Naive B cell (primary cell): ENCODE results near the gene DCAF4L1. TPM values are rescaled to one million over a fixed set of nuclear protein-coding genes. Genes with fewer than 3 reads are reported as not detected.
A peak's percentile ranks its signal among the peaks of the same experiment; 100 is the strongest.

ENCODE experiments used
- ATAC-seq, 2 donors: fragments of 150-1000 bp; cut with Tn5 transposase; 2 replicates each; pipeline ENCODE4 v1.10.0; 2021; ENCODE audit warnings: low read depth in 2 of 2, mild to moderate bottlenecking in 2 of 2, moderate library complexity in 2 of 2
- DNase-seq: peaks from one replicate; pipeline ENCODE4 v3.0.0; 2022
- H3K27ac Mint-ChIP-seq, 6 donors: one replicate each; pipeline ENCODE4 v1.8.0; 2020 to 2022; ENCODE audit warnings: mild to moderate bottlenecking in 6 of 6, mixed read lengths in 6 of 6, moderate library complexity in 5 of 6, inconsistent platforms in 2 of 6
- H3K27me3 Mint-ChIP-seq, 3 donors: one replicate each; pipeline ENCODE4 v1.8.0; 2021 to 2022; ENCODE audit warnings: mixed read lengths in 3 of 3, mild to moderate bottlenecking in 1 of 3
- H3K36me3 Mint-ChIP-seq, 2 donors: one replicate each; pipeline ENCODE4 v1.8.0; 2020 to 2022; ENCODE audit warnings: mixed read lengths in 2 of 2, inconsistent platforms in 1 of 2, mild to moderate bottlenecking in 1 of 2
- H3K4me1 Mint-ChIP-seq, 3 donors: one replicate each; pipeline ENCODE4 v1.8.0; 2020 to 2022; ENCODE audit warnings: mixed read lengths in 3 of 3, inconsistent platforms in 1 of 3, mild to moderate bottlenecking in 1 of 3, moderate library complexity in 1 of 3
- H3K4me3 Mint-ChIP-seq, 8 donors: one replicate each; pipeline ENCODE4 v1.8.0; 2020 to 2022; ENCODE audit warnings: mild to moderate bottlenecking in 8 of 8, mixed read lengths in 8 of 8, moderate library complexity in 8 of 8, inconsistent platforms in 2 of 8
- H3K9me3 Mint-ChIP-seq, 7 donors: one replicate each; pipeline ENCODE4 v1.8.0; 2020 to 2022; ENCODE audit warnings: mixed read lengths in 7 of 7, mild to moderate bottlenecking in 5 of 7, inconsistent platforms in 2 of 7, moderate library complexity in 1 of 7
- polyA plus RNA-seq, 6 donors: library from polyadenylated mRNA; unstranded; fragments of 300-500 nt; fragmentation: Illumina TruSeq; gene quantifications; one replicate each; pipeline ENCODE4 v1.2.3, GENCODE V29; 2021; ENCODE audit warnings: low read depth in 6 of 6

DCAF4L1 gene, protein sequence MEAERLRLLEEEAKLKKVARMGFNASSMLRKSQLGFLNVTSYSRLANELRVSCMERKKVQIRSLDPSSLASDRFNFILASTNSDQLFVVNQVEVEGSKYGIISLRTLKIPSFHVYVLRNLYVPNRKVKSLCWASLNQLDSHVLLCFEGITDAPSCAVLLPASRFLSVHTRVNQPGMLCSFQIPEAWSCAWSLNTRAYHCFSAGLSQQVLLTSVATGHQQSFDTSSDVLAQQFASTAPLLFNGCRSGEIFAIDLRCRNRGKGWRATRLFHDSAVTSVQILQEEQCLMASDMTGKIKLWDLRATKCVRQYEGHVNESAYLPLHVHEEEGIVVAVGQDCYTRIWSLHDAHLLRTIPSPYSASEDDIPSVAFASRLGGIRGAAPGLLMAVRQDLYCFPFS
- polyA plus RNA-seq = under 1 TPM in 1 of 6 donors, not detected in 5; 0.08 TPM

DNA sequence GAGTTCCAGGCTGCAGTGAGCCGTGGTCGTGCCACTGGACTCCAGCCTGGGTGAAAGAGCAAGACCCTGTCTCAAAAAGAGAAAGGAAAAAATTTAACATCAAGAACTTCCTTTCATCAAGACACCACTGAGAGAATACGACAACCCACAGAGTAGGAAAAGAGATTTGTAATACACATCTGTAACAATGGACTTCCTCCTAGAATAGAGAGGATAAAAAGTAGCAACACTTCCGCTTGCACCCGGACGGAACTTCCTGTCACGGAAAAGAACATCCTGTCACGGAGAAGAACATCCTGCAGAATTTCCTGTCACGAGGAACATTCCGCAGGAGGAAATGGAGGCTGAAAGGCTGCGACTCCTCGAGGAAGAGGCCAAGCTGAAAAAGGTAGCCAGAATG lies at the start of gene DCAF4L1:
Gene DCAF4L1 (plus strand): TSS at position 301 of the 400 bp plus-strand sequence. CDS start 37 bp downstream, at position 338.
- H3K9me3 Mint-ChIP-seq = no peaks in the 10 kb centered on the region
- H3K36me3 Mint-ChIP-seq = no peaks in the 10 kb centered on the region
- H3K27ac Mint-ChIP-seq = peak within 1 kb of the TSS in 1 of 6 donors; percentile 37
- H3K4me3 Mint-ChIP-seq = no peak within 1 kb of the TSS
- ATAC-seq = no peak
- H3K27me3 Mint-ChIP-seq = peaks cover 0 to 9% (median 6%) of the 10 kb centered on the region in 3 donors
- no peak for DNase-seq
- H3K4me1 Mint-ChIP-seq = no peaks in the 10 kb centered on the region

DNA sequence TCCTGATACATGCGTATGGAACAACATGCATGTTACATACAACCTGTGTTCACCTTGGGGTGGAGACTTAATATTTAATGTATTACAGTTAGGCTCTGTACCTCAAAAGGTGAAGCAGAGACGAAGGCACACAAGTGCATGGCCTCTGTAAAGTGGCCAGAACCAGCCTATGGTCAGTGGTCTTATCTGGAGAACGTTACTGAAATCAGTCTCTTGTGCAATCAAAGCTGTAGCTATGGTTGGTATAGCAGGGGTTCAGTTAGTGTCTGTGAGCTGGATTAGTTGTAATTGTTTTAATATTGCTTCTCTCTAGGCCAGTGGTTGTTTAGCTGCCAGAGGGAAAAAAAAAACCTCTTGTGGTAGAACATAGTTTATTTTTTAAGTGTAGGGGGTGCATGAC lies 48.6 kb upstream of the DCAF4L1 start:
- peaks cover 0 to 11% (median 6%) of the 10 kb centered on the region in 3 donors for H3K27me3 Mint-ChIP-seq
- no peak for ATAC-seq
- H3K27ac Mint-ChIP-seq = no peak overlapping the region
- H3K9me3 Mint-ChIP-seq = peaks cover 0 to 2% (median 0%) of the 10 kb centered on the region in 7 donors
- peaks cover 0 to 9% of the 10 kb centered on the region in 2 donors for H3K36me3 Mint-ChIP-seq
- peak overlapping the region in 1 of 8 donors; percentile 95 for H3K4me3 Mint-ChIP-seq
- peaks cover 27 to 33% (median 31%) of the 10 kb centered on the region in 3 donors for H3K4me1 Mint-ChIP-seq
- DNase-seq = no peak

DNA sequence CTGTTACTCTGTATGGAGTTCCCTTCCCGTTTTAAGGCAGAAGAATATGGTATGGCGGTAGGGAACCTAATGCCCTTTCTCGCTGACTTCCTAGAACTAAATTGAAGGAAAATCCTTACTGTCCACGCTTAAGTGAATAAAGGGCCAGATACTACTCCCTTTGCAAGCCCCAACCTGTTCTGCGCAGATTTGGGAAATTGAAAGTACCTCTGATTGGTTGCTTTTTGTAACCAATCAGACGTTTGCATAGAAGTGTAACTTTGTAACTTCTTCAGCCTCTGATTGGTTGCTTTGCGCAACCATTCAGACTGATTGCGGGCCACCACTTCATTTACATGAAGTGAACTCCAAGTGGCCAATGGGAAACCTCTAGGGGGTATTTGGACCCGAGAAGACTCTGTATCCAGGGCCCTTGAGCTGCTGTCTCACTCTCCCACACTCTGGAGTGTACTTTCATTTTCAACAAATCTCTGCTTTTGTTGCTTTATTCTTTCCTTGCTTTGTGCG lies 47.5 kb upstream of the DCAF4L1 start:
- DNase-seq (no peak), ATAC-seq (no peak)
- peaks cover 0 to 4% (median 0%) of the 10 kb centered on the region in 3 donors for H3K27me3 Mint-ChIP-seq
- H3K9me3 Mint-ChIP-seq = peaks cover 0 to 2% (median 0%) of the 10 kb centered on the region in 7 donors
- peak overlapping the region in 2 of 6 donors; percentile 72 to 88 for H3K27ac Mint-ChIP-seq
- peaks cover 27 to 33% (median 32%) of the 10 kb centered on the region in 3 donors for H3K4me1 Mint-ChIP-seq
- H3K4me3 Mint-ChIP-seq = peak overlapping the region; percentile 92 to 98 (median 96)
- H3K36me3 Mint-ChIP-seq = peaks cover 0 to 9% of the 10 kb centered on the region in 2 donors

DNA sequence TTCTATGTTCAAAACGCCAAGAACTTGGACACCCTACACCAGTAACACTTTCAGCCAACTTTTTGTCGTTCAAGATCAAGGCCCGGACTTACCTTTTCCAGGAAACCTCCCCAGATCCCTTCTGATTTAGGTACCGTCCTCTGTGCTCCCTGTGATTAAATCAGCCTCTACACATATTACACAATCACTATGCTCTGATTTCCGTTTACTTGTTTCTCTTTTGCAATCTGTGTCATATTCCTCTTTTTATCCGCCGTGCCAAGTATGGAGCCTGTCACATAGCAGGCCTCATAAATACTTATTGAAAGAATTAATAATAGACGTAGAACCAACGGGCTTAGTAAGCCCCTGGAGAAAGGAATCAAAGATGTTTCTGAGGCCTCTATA lies 47.0 kb upstream of the DCAF4L1 start:
- Mint-ChIP-seq H3K27ac (peak overlapping the region in 5 of 6 donors; percentile 49 to 96 (median 88)), H3K9me3 (peaks cover 0 to 2% (median 0%) of the 10 kb centered on the region in 7 donors), H3K4me1 (peaks cover 27 to 33% (median 32%) of the 10 kb centered on the region in 3 donors), H3K36me3 (peaks cover 2 to 9% of the 10 kb centered on the region in 2 donors), H3K4me3 (peak overlapping the region; percentile 92 to 98 (median 96)), H3K27me3 (peaks cover 0 to 4% (median 0%) of the 10 kb centered on the region in 3 donors)
- DNase-seq (no peak), ATAC-seq (no peak)

DNA sequence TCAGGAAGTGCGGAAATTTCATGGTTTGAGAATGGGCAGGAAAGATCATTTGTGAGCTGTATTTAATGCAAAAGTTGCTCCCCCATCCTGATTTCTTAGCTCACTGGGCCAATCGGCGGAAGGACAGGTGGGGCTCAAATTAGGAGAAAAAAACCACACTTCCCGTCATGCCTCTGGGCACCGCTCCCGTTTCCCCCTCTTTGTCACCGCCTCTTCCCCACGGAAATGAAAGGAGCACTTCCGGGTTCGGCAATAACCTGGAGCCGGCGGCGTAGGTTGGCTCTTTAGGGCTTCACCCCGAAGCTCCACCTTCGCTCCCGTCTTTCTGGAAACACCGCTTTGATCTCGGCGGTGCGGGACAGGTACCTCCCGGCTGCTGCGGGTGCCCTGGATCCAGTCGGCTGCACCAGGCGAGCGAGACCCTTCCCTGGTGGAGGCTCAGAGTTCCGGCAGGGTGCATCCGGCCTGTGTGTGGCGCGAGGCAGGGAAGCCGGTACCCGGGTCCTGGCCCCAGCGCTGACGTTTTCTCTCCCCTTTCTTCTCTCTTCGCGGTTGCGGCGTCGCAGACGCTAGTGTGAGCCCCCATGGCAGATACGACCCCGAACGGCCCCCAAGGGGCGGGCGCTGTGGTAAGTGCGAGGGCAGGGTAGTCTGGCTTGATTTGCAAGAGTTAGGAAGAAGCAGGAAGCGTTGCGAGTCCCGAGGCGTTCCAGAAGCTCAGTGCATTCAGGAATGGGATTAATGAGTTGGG lies 46.5 kb upstream of the DCAF4L1 start, which contains the start of gene TMEM33:
Gene TMEM33 (plus strand): TSS at position 529 of the 751 bp plus-strand sequence. CDS start 56 bp downstream, at position 585.
- Mint-ChIP-seq H3K9me3 (peaks cover 0 to 2% (median 0%) of the 10 kb centered on the region in 7 donors), H3K27me3 (peaks cover 0 to 4% (median 0%) of the 10 kb centered on the region in 3 donors), H3K4me1 (peaks cover 31 to 33% (median 32%) of the 10 kb centered on the region in 3 donors), H3K27ac (peak within 1 kb of the TSS; percentile 49 to 96 (median 90)), H3K36me3 (peaks cover 6 to 9% of the 10 kb centered on the region in 2 donors), H3K4me3 (peak within 1 kb of the TSS; percentile 92 to 98 (median 96))
- ATAC-seq (peak; percentile 82 to 88), DNase-seq (peak; percentile 55)

DNA sequence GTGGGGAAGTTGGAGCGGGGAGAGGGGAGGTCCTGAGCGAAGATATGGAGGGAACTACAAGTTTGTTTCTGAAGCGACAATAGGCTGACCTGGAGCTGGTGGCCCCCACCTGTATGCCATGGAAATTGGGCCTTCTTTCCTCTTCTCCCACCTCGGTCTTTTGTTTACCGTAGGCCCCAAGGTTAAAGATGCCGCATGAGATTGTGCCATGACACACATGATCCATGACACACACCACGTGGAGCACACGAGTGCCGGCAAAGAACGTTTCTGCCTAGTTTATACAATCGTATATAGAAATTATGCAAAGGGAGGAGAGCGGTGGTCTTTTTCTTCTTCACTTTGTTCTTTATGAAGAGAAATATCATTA lies 45.9 kb upstream of the DCAF4L1 start:
- DNase-seq = no peak
- Mint-ChIP-seq H3K4me3 (peak overlapping the region; percentile 92 to 98 (median 96)), H3K27ac (peak overlapping the region; percentile 35 to 96 (median 90)), H3K4me1 (peaks cover 31 to 33% (median 32%) of the 10 kb centered on the region in 3 donors), H3K36me3 (peaks cover 6 to 9% of the 10 kb centered on the region in 2 donors), H3K9me3 (peaks cover 0 to 2% (median 0%) of the 10 kb centered on the region in 7 donors), H3K27me3 (peaks cover 0 to 4% (median 0%) of the 10 kb centered on the region in 3 donors)
- peak; percentile 19 to 28 for ATAC-seq

DNA sequence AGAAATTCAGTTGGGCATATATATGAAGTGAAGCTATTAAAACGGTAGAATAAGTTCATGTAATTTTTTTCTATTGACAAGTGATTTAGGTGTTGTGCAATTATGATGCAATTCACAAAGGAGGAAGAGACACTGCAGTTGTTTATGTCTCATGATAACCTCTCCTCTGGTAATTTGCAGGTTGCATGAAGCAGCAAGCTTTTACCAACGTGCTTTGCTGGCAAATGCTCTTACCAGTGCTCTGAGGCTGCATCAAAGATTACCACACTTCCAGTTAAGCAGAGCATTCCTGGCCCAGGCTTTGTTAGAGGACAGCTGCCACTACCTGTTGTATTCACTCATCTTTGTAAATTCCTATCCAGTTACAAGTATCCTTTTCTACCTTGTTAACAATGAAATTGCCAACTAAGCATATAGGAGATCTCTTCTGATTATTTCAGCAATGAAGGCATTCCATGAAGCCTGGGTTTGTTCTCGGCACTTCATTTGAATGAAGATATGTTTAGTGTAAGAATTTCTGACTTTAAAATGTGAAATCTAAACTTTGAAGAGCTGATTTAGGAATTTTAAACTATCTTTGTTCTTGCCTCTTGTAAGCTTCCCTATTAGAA lies 42.4 kb upstream of the DCAF4L1 start:
- peaks cover 9 to 13% of the 10 kb centered on the region in 2 donors for H3K36me3 Mint-ChIP-seq
- no peaks in the 10 kb centered on the region for H3K27me3 Mint-ChIP-seq
- peak overlapping the region in 1 of 8 donors; percentile 21 for H3K4me3 Mint-ChIP-seq
- no peaks in the 10 kb centered on the region for H3K9me3 Mint-ChIP-seq
- peaks cover 31 to 37% (median 33%) of the 10 kb centered on the region in 3 donors for H3K4me1 Mint-ChIP-seq
- DNase-seq = no peak
- H3K27ac Mint-ChIP-seq = no peak overlapping the region
- ATAC-seq = no peak

DNA sequence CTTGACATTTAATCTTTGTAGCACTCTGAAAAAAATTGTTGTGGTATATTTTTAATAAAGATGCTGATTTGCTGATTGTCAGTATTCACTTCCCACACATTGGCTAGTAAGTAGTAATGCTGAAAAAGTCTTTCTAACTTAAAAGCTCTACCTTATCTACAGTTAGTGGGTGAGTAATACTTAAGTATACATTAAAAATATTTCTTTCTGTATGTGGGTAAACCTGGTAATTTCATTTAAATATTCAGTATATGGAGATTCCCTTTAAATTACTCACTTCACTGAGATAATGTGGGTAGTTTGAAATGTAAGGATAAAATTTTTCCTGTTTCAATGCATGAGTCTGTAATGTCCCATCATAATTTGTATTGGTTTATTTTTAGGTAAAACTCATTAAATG lies 40.7 kb upstream of the DCAF4L1 start:
- DNase-seq = no peak
- no peak overlapping the region for H3K27ac Mint-ChIP-seq
- no peaks in the 10 kb centered on the region for H3K9me3 Mint-ChIP-seq
- no peak for ATAC-seq
- no peak overlapping the region for H3K4me3 Mint-ChIP-seq
- peaks cover 16 to 20% (median 17%) of the 10 kb centered on the region in 3 donors for H3K4me1 Mint-ChIP-seq
- peaks cover 0 to 18% of the 10 kb centered on the region in 2 donors for H3K36me3 Mint-ChIP-seq
- no peaks in the 10 kb centered on the region for H3K27me3 Mint-ChIP-seq

DNA sequence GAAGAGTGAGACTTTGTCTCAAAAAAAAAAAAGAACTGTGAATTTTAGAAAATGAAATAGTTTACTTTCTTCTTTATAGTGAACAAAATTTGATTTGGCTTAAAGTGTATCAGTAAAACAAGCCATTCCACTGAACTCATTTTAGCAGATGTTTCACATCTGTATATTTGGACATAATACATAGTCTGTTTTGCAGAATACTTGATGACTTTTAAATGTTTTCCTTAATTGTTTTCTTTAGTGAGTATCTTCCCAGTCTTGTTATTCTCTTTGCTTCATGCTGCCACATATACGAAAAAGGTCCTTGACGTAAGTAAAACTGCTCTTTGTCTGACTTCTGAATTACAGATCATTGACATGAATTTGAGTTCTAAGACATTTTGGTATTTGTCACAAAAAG lies 38.0 kb upstream of the DCAF4L1 start:
- Mint-ChIP-seq H3K36me3 (peaks cover 0 to 18% of the 10 kb centered on the region in 2 donors), H3K9me3 (no peaks in the 10 kb centered on the region), H3K27me3 (no peaks in the 10 kb centered on the region), H3K27ac (peak overlapping the region in 1 of 6 donors; percentile 5), H3K4me3 (no peak overlapping the region), H3K4me1 (peaks cover 0 to 5% (median 4%) of the 10 kb centered on the region in 3 donors)
- no peak for DNase-seq
- no peak for ATAC-seq

DNA sequence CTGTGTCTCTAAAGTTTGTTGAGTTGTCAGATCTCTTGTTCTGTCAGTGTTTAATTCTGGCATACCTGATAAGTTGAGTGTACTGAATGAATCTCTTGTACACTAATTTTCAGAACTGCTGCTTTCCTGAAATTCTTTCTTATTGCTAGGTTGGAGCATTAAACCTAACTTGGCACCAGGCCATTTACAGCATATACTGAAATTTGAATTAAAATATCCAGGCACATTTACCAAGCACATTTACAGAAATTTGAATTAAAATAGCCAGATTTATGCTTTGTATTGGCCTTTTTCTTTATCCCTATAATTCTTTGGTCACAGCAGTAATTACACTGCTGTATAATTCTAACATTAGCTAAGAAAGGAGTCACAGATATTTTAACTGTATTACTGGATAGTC lies 37.5 kb upstream of the DCAF4L1 start:
- ATAC-seq = no peak
- no peak overlapping the region for H3K4me3 Mint-ChIP-seq
- H3K27ac Mint-ChIP-seq = no peak overlapping the region
- DNase-seq = no peak
- no peaks in the 10 kb centered on the region for H3K27me3 Mint-ChIP-seq
- peaks cover 0 to 5% (median 4%) of the 10 kb centered on the region in 3 donors for H3K4me1 Mint-ChIP-seq
- H3K36me3 Mint-ChIP-seq = peaks cover 0 to 21% of the 10 kb centered on the region in 2 donors
- H3K9me3 Mint-ChIP-seq = no peaks in the 10 kb centered on the region

DNA sequence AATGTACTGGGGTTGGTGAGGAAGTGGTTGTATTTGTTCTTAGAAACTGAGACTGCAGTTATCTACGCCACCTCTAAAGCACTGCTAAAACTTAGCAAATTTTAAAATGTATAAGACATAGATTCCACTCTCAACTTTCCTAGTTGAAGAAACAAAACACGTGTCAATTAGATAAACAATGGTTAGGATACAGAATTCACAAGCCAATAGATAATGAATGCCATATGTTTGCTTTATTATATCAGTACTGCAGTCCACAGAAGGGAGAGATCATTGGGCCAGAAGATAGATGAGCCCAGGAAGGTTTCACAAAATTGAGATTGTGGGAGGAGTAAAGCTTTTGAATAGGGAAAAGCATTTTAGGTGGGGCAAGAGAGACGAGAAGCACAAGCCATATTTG lies 32.0 kb upstream of the DCAF4L1 start:
- no peak overlapping the region for H3K27ac Mint-ChIP-seq
- H3K9me3 Mint-ChIP-seq = no peaks in the 10 kb centered on the region
- H3K36me3 Mint-ChIP-seq = peaks cover 24 to 31% of the 10 kb centered on the region in 2 donors
- no peaks in the 10 kb centered on the region for H3K27me3 Mint-ChIP-seq
- peaks cover 0 to 4% (median 0%) of the 10 kb centered on the region in 3 donors for H3K4me1 Mint-ChIP-seq
- DNase-seq (no peak), ATAC-seq (no peak)
- H3K4me3 Mint-ChIP-seq = no peak overlapping the region

DNA sequence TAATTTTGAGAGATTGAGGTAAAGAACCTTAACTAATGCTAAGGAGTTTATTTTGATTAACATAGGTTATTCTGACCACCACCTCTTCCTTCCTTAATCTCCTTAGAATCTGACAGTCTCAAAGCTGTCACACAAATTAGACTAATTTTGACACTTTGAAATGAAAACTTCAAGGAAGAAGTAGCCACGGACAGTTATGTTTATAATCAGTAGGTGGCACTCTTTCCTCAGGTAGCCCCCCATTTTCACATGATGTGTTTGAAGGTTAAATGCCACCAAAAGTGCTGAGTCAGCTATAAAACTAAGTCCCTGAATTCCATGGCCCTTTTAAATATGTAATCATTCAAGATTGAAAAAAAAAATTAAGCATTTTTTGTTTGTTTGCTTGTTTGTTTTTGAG lies 23.9 kb upstream of the DCAF4L1 start:
- H3K27ac Mint-ChIP-seq = no peak overlapping the region
- no peaks in the 10 kb centered on the region for H3K27me3 Mint-ChIP-seq
- no peaks in the 10 kb centered on the region for H3K9me3 Mint-ChIP-seq
- H3K4me3 Mint-ChIP-seq = no peak overlapping the region
- peak; percentile 27 to 52 for ATAC-seq
- no peaks in the 10 kb centered on the region for H3K4me1 Mint-ChIP-seq
- H3K36me3 Mint-ChIP-seq = peaks cover 1 to 8% of the 10 kb centered on the region in 2 donors
- DNase-seq = peak; percentile 11

DNA sequence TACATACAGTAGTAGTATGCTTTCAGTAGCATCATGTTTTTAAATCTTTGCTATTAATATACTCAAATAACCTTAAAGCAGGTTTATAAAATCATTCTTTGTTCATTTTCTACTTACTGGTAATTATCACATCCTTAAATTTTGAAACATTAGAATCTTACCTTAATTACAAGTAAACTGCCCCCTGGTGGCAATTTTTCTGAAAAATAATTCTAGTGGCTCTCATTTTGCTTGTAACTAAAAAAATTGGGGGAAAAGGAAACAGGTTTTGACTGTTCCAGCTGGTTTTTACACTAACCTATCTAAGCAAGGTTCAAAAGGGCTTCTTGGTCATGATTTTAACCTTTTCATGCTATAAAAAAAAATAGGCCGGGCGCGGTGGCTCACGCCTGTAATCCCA lies 18.5 kb upstream of the DCAF4L1 start:
- Mint-ChIP-seq H3K4me1 (no peaks in the 10 kb centered on the region), H3K36me3 (peaks cover 2 to 3% of the 10 kb centered on the region in 2 donors), H3K27me3 (no peaks in the 10 kb centered on the region), H3K9me3 (peaks cover 1 to 5% (median 3%) of the 10 kb centered on the region in 7 donors), H3K4me3 (no peak overlapping the region), H3K27ac (no peak overlapping the region)
- DNase-seq (peak; percentile 4), ATAC-seq (no peak)
